ENCODE results near the gene RANBP2.
"Not testable (repeated sequence)": the region's sequence is repeated elsewhere in the genome, so short reads cannot be mapped to it uniquely, and the experiment has no call there.

GRCh38 chr2:108677239-108677744 is 42.0 kb upstream of the RANBP2 start:
- TF ChIP-seq SP1 (IDR thresholded peaks at IDR 0.05; ENCODE audit: low read depth, low read length); EZH2 (IDR thresholded peaks at IDR 0.05; ENCODE audit: borderline replicate concordance, control insufficient read depth, low read depth, low read length); TAF1 (IDR thresholded peaks at IDR 0.05; ENCODE audit: borderline replicate concordance, low read depth, low read length); POLR2A (IDR thresholded peaks at IDR 0.05; ENCODE audit: low read depth, low read length); CTCF (IDR thresholded peaks at IDR 0.05 in 2 of 3, conservative IDR thresholded peaks at IDR 0.05 in 1 of 3; ENCODE audit: control insufficient read depth in 2 of 3, extremely low read depth in 1 of 3, insufficient read depth in 1 of 3, low read depth in 3 of 3, low read length in 3 of 3); BHLHE40 (IDR thresholded peaks at IDR 0.05; ENCODE audit: borderline replicate concordance in 1 of 2, low read depth in 2 of 2, low read length in 1 of 2); NR2C2 (IDR thresholded peaks at IDR 0.05; ENCODE audit: borderline replicate concordance, control insufficient read depth, insufficient read length, low read depth); EP300 (IDR thresholded peaks at IDR 0.05; ENCODE audit: borderline replicate concordance in 1 of 2, control insufficient read depth in 1 of 2, low read depth in 2 of 2, low read length in 2 of 2); SRF (IDR thresholded peaks at IDR 0.05; ENCODE audit: low read depth in 2 of 2, low read length in 2 of 2); ELK1 (IDR thresholded peaks at IDR 0.05; ENCODE audit: low read depth, low read length); PAX5 (IDR thresholded peaks at IDR 0.05; ENCODE audit: borderline replicate concordance, low read depth, low read length); SIN3A (IDR thresholded peaks at IDR 0.05; ENCODE audit: low read depth, low read length); YY1 (IDR thresholded peaks at IDR 0.05; ENCODE audit: low read depth, low read length); RFX5 (IDR thresholded peaks at IDR 0.05; ENCODE audit: low read depth, low read length): not testable (repeated sequence)

Data from GM12878 (cell line).